H1 (cell line): ENCODE data around the gene HSPA4. TPM values are rescaled to one million over a fixed set of nuclear protein-coding genes. Genes with fewer than 3 reads are reported as not detected.

ENCODE experiments used
- CTCF ChIA-PET: fragments of 300-600 bp; sonication (Branson Sonifier 250); formaldehyde crosslinking; loops from one replicate; lab custom pipeline; 2021; ENCODE audit not compliant: partially characterized antibody; lab: Charles Lee
- POLR2A ChIA-PET: fragments of 300-600 bp; sonication (Branson Sonifier 250); formaldehyde crosslinking; loops from one replicate; lab custom pipeline; 2021; ENCODE audit warnings: inconsistent platforms; ENCODE audit not compliant: partially characterized antibody; lab: Charles Lee
- DNase-seq, 2 experiments: peaks; one replicate each; pipeline versions ENCODE4 v3.0.0 to v3.0.0-alpha.2; 2010 to 2022; ENCODE audit warnings: low spot score in 2 of 2, low read depth in 1 of 2, mixed read lengths in 1 of 2
- FAIRE-seq: peaks from 2 replicates; lab custom pipeline; 2011; peaks lifted over from hg19 to GRCh38; lab: Jason Lieb, UNC
- H2AFZ ChIP-seq: 2 replicates; pipeline ENCODE4 v1.8.1; 2012; ENCODE audit warnings: low read length, inconsistent platforms
- H2AK5ac ChIP-seq: 2 replicates; pipeline ENCODE4 v1.6.1; 2013; ENCODE audit warnings: low read depth, low read length
- H2BK120ac ChIP-seq: replicated peaks from 2 replicates; pipeline ENCODE3; 2013; ENCODE audit warnings: low read depth, low read length, inconsistent platforms
- H2BK12ac ChIP-seq: 2 replicates; pipeline ENCODE4 v1.6.1; 2013; ENCODE audit warnings: low read depth, low read length
- H2BK15ac ChIP-seq: 2 replicates; pipeline ENCODE4 v1.6.1; 2013; ENCODE audit warnings: low read length
- H2BK20ac ChIP-seq: 2 replicates; pipeline ENCODE4 v1.6.1; 2013; ENCODE audit warnings: low read length
- H2BK5ac ChIP-seq: 2 replicates; pipeline ENCODE4 v1.6.1; 2013; ENCODE audit warnings: low read depth, low read length
- H3K14ac ChIP-seq: 2 replicates; pipeline ENCODE4 v1.6.1; 2013; ENCODE audit warnings: inconsistent platforms; ENCODE audit not compliant: insufficient read length
- H3K18ac ChIP-seq: 2 replicates; pipeline ENCODE4 v1.6.1; 2013; ENCODE audit warnings: low read length; ENCODE audit errors: extremely low read depth
- H3K23ac ChIP-seq: 2 replicates; pipeline ENCODE4 v1.6.1; 2013; ENCODE audit warnings: inconsistent platforms; ENCODE audit not compliant: insufficient read length
- H3K23me2 ChIP-seq: 2 replicates; pipeline ENCODE4 v1.6.1; 2013; ENCODE audit warnings: low read depth, low read length
- H3K27ac ChIP-seq: 2 replicates; pipeline ENCODE4 v1.6.1; 2011; ENCODE audit warnings: low read depth, low read length, inconsistent platforms
- H3K27me3 ChIP-seq, 4 experiments: replicated peaks in 1 of 4; 1 replicate in 1 of 4; 2 replicates in 3 of 4; pipeline versions ENCODE4 v1.6.1 to v1.8.1; 2011 to 2013; ENCODE audit warnings: low read length in 3 of 4, mild to moderate bottlenecking in 3 of 4, inconsistent platforms in 2 of 4, mixed read lengths in 2 of 4, moderate library complexity in 1 of 4; ENCODE audit not compliant: control insufficient read depth in 3 of 4, insufficient read depth in 3 of 4; ENCODE audit errors: extremely low read depth in 1 of 4
- H3K36me3 ChIP-seq, 4 experiments: 2 replicates each; pipeline versions ENCODE4 v1.6.1 to v1.8.1; 2011 to 2013; ENCODE audit warnings: mild to moderate bottlenecking in 4 of 4, low read length in 3 of 4, moderate library complexity in 2 of 4, control low read depth in 1 of 4, inconsistent platforms in 1 of 4; ENCODE audit not compliant: insufficient read depth in 4 of 4, control insufficient read depth in 2 of 4
- H3K4ac ChIP-seq: replicated peaks from 2 replicates; pipeline ENCODE3; 2013; ENCODE audit warnings: low read length, low read depth, mixed read lengths, inconsistent platforms; ENCODE audit not compliant: insufficient read length
- H3K4me1 ChIP-seq, 4 experiments: replicated peaks in 1 of 4; 1 replicate in 1 of 4; 2 replicates in 3 of 4; pipeline versions ENCODE4 v1.6.1 to v1.8.1; 2011 to 2013; ENCODE audit warnings: low read length in 3 of 4, inconsistent platforms in 2 of 4, mixed read lengths in 1 of 4; ENCODE audit not compliant: insufficient read depth in 4 of 4, control insufficient read depth in 3 of 4
- H3K4me2 ChIP-seq, 2 experiments: 2 replicates each; pipeline versions ENCODE4 v1.6.1 to v1.8.1; 2011 to 2013; ENCODE audit warnings: low read depth in 2 of 2, low read length in 2 of 2, control low read depth in 1 of 2, inconsistent platforms in 1 of 2, mild to moderate bottlenecking in 1 of 2; ENCODE audit not compliant: insufficient read depth in 1 of 2
- H3K4me3 ChIP-seq, 4 experiments: fragments of 200-600, 300-600 bp in 1 of 4; sonication (generic), shearing (Covaris generic), sonication (Bioruptor Twin) in 1 of 4; 2 replicates each; pipeline versions ENCODE4 v1.5.1 to v1.8.1; 2011 to 2016; ENCODE audit warnings: low read length in 4 of 4, low read depth in 3 of 4, control low read depth in 2 of 4, inconsistent platforms in 2 of 4, mild to moderate bottlenecking in 2 of 4, mixed read lengths in 1 of 4, moderate library complexity in 1 of 4; ENCODE audit not compliant: insufficient read depth in 2 of 4; ENCODE audit errors: extremely low read depth in 1 of 4
- H3K56ac ChIP-seq: replicated peaks from 2 replicates; pipeline ENCODE3; 2013; ENCODE audit warnings: low read depth, mild to moderate bottlenecking, mixed read lengths, low read length, inconsistent platforms; ENCODE audit not compliant: insufficient read length
- H3K79me1 ChIP-seq: 2 replicates; pipeline ENCODE4 v1.6.1; 2013; ENCODE audit warnings: low read depth, low read length, control low read depth
- H3K79me2 ChIP-seq, 2 experiments: 2 replicates each; pipeline versions ENCODE4 v1.6.1 to v1.8.1; 2012 to 2013; ENCODE audit warnings: low read length in 2 of 2, mild to moderate bottlenecking in 2 of 2, inconsistent platforms in 1 of 2; ENCODE audit not compliant: insufficient read depth in 2 of 2, control insufficient read depth in 1 of 2
- H3K9ac ChIP-seq, 4 experiments: replicated peaks in 1 of 4; 1 replicate in 1 of 4; 2 replicates in 3 of 4; pipeline versions ENCODE4 v1.6.1 to v1.8.1; 2011 to 2013; ENCODE audit warnings: low read depth in 3 of 4, low read length in 3 of 4, control low read depth in 2 of 4, mild to moderate bottlenecking in 2 of 4, moderate library complexity in 2 of 4, inconsistent platforms in 1 of 4; ENCODE audit errors: extremely low read depth in 1 of 4
- H3K9me3 ChIP-seq, 2 experiments: 2 replicates each; pipeline versions ENCODE4 v1.6.1 to v1.8.1; 2012 to 2013; ENCODE audit warnings: mild to moderate bottlenecking in 2 of 2, moderate library complexity in 2 of 2, control low read depth in 1 of 2, inconsistent platforms in 1 of 2, low read depth in 1 of 2, low read length in 1 of 2, mixed read lengths in 1 of 2; ENCODE audit not compliant: insufficient read depth in 2 of 2
- H4K20me1 ChIP-seq, 2 experiments: replicated peaks in 1 of 2; 2 replicates each; pipeline versions ENCODE3 to v1.8.1; 2011 to 2013; ENCODE audit warnings: inconsistent platforms in 2 of 2, low read length in 2 of 2, mild to moderate bottlenecking in 1 of 2; ENCODE audit not compliant: insufficient read depth in 2 of 2, control insufficient read depth in 1 of 2
- H4K5ac ChIP-seq: 2 replicates; pipeline ENCODE4 v1.6.1; 2013; ENCODE audit warnings: low read length, low read depth, mixed read lengths, inconsistent platforms; ENCODE audit not compliant: insufficient read length
- H4K8ac ChIP-seq: 2 replicates; pipeline ENCODE4 v1.8.0; 2013; ENCODE audit warnings: mild to moderate bottlenecking, moderate library complexity, low read length, inconsistent platforms; ENCODE audit not compliant: insufficient read depth; ENCODE audit errors: extremely low read depth
- H4K91ac ChIP-seq: replicated peaks from 2 replicates; pipeline ENCODE3; 2013; ENCODE audit warnings: low read length, mixed read lengths, inconsistent platforms; ENCODE audit not compliant: insufficient read length
- CHD1 ChIP-seq: IDR thresholded peaks from 2 replicates; pipeline ENCODE4 v1.6.1; 2012; ENCODE audit warnings: low read depth, low read length, improper control_type of control experiment
- FOSL1 ChIP-seq: IDR thresholded peaks from 2 replicates; pipeline ENCODE4 v1.6.1; 2011; ENCODE audit warnings: mild to moderate bottlenecking, low read depth, low read length, moderate library complexity; ENCODE audit not compliant: insufficient read depth
- GTF2F1 ChIP-seq: IDR thresholded peaks from 2 replicates; pipeline ENCODE4 v1.6.1; 2012; ENCODE audit warnings: low read depth, low read length, improper control_type of control experiment, borderline replicate concordance
- HDAC6 ChIP-seq: IDR thresholded peaks from one replicate; pipeline ENCODE4 v1.7.1; 2012; ENCODE audit warnings: low read depth, mild to moderate bottlenecking, inconsistent platforms, low read length, moderate library complexity
- MAFK ChIP-seq: IDR thresholded peaks from 2 replicates; pipeline ENCODE4 v1.6.1; 2012; ENCODE audit warnings: low read depth, mild to moderate bottlenecking, improper control_type of control experiment, low read length
- PHF8 ChIP-seq: fragments of 200-600 bp; sonication (generic); conservative IDR thresholded peaks from 2 replicates; pipeline ENCODE4 v1.7.1; 2012; ENCODE audit warnings: low read depth, mild to moderate bottlenecking, inconsistent platforms, low read length, moderate library complexity
- SAP30 ChIP-seq: fragments of 300-600 bp; sonication (generic); IDR thresholded peaks from 2 replicates; pipeline ENCODE4 v1.7.1; 2012; ENCODE audit warnings: low read length, moderate library complexity, mild to moderate bottlenecking, inconsistent platforms; ENCODE audit not compliant: insufficient read depth, insufficient replicate concordance
- SP1 ChIP-seq: IDR thresholded peaks from 2 replicates; pipeline ENCODE4 v1.6.1; 2011; ENCODE audit warnings: low read depth, low read length
- TAF1 ChIP-seq: IDR thresholded peaks from 2 replicates; pipeline ENCODE4 v1.6.1; 2011; ENCODE audit warnings: mild to moderate bottlenecking, low read depth, low read length
- WGBS, 2 experiments: shearing (Covaris generic) in 1 of 2; methylation state at CpG; one replicate each; pipeline versions ENCODE4 v1.1.6 to v1.1.7; 2013 to 2015; ENCODE audit warnings: low lambda C conversion rate in 2 of 2, mixed read lengths in 2 of 2, inconsistent platforms in 1 of 2, low coverage in 1 of 2, missing lambda C conversion rate in 1 of 2; ENCODE audit not compliant: insufficient replicate concordance in 2 of 2, insufficient coverage in 1 of 2, insufficient read length in 1 of 2; ENCODE audit errors: extremely low coverage in 1 of 2, missing lambda C conversion rate in 1 of 2; 5-methylcytosine and 5-hydroxymethylcytosine counted together
- polyA plus RNA-seq, 7 experiments: library from polyadenylated mRNA; depleted of rRNA in 3 of 7; stranded (reverse) in 5 of 7; unstranded in 2 of 7; fragments of >200 nt in 5 of 7; fragments of 200-250 nt in 2 of 7; gene quantifications; 1 replicate in 5 of 7; 2 replicates in 1 of 7; 4 replicates in 1 of 7; pipeline versions ENCODE4 v1.2.1 to v1.2.3, GENCODE V29; 2011 to 2013; ENCODE audit warnings: missing spikeins in 2 of 7, mixed read lengths in 2 of 7
- total RNA-seq: library from RNA; stranded (reverse); fragmentation: NEBNext Ultra II Directional; extraction: Animal tissue kit (Norgen Biotek cat#: 25700); gene quantifications from 2 replicates; pipeline ENCODE4 v1.2.1, GENCODE V29; 2021
- TF ChIP-seq, protein P1 (sequence below): IDR thresholded peaks from 2 replicates; pipeline ENCODE4 v1.6.1; 2012; ENCODE audit warnings: inconsistent platforms
- TF ChIP-seq, protein P2 (sequence below): IDR thresholded peaks from 2 replicates; pipeline ENCODE4 v1.6.1; 2011; ENCODE audit warnings: low read length, improper control_type of control experiment

The HSPA4 gene
- total and polyA plus RNA-seq, 2 of the 8 experiments (the other 6 are each of a cell fraction or from before 2014, with no cell fraction given) = 28.9 to 445 TPM

DNA sequence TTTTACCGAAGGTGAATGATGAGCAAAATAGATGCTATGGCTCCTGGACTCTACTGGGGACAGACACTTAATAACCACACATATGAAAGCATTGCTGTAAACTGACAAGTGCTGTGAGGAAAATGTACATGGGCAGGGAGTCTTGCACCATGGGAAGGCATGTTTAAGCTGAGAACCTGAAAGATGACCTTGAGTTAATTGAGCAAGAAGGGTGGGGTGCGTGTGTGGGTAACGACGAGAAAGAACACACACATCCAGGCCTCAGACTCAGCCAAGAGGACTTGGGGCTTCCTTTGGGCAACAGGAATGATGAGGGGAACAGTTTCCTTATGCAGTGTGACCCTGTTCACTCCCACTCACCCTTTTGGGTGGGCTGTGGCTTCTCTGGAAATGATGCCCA is 73.1 kb downstream of the HSPA4 start:
- Histone ChIP-seq H3K4me3 (no peak overlapping the region), H3K14ac (no peak overlapping the region), H2BK15ac (no peak overlapping the region), H4K20me1 (no peaks in the 10 kb centered on the region), H2AFZ (no peak overlapping the region), H3K18ac (no peak overlapping the region), H3K9ac (no peak overlapping the region), H3K4me2 (no peak overlapping the region), H3K27me3 (peaks cover 0 to 2% (median under 1%) of the 10 kb centered on the region in 4 experiments; a peak in 1 of 7 replicates), H4K8ac (no peak overlapping the region), H3K4ac (no peak overlapping the region), H3K79me2 (no peaks in the 10 kb centered on the region), H3K9me3 (no peaks in the 10 kb centered on the region), H2BK120ac (no peak overlapping the region), H4K91ac (no peak overlapping the region), H3K56ac (no peak overlapping the region), H2AK5ac (no peak overlapping the region), H3K79me1 (no peaks in the 10 kb centered on the region), H2BK12ac (no peak overlapping the region), H3K23ac (no peak overlapping the region), H3K27ac (no peak overlapping the region), H2BK20ac (no peak overlapping the region), H3K4me1 (no peaks in the 10 kb centered on the region), H3K36me3 (no peaks in the 10 kb centered on the region), H2BK5ac (no peak overlapping the region), H3K23me2 (peaks cover 4% of the 10 kb centered on the region; the same call in 1 of the 2 replicates), H4K5ac (no peak overlapping the region)
- no peak for DNase-seq
- no peak for FAIRE-seq
- ChIA-PET CTCF (interaction anchor here (1.9 kb wide), 1 partner anchor 14 kb away, joined by 8 read pairs; no protein-coding TSS in a partner anchor), POLR2A (no interaction called here)
- WGBS, 2 experiments = 93% methylated on average over 4 of the region's 4 CpGs; no CpG with 5 or more reads in 1 of the 2 experiments
- TF ChIP-seq, protein P1, sequence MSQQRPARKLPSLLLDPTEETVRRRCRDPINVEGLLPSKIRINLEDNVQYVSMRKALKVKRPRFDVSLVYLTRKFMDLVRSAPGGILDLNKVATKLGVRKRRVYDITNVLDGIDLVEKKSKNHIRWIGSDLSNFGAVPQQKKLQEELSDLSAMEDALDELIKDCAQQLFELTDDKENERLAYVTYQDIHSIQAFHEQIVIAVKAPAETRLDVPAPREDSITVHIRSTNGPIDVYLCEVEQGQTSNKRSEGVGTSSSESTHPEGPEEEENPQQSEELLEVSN = no peak
- TF ChIP-seq MAFK (no peak), HDAC6 (no peak), CHD1 (no peak), FOSL1 (no peak), TAF1 (no peak), PHF8 (no peak), GTF2F1 (no peak), SP1 (no peak), SAP30 (no peak)
- TF ChIP-seq, protein P2, sequence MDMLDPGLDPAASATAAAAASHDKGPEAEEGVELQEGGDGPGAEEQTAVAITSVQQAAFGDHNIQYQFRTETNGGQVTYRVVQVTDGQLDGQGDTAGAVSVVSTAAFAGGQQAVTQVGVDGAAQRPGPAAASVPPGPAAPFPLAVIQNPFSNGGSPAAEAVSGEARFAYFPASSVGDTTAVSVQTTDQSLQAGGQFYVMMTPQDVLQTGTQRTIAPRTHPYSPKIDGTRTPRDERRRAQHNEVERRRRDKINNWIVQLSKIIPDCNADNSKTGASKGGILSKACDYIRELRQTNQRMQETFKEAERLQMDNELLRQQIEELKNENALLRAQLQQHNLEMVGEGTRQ = no peak
